B cell (primary cell): ENCODE results near the gene CCDC8. TPM values are rescaled to one million over a fixed set of nuclear protein-coding genes. Genes with fewer than 3 reads are reported as not detected.

Source experiments
- ATAC-seq: fragments of 200-7000 bp; cut with Tn5 transposase; one replicate; pipeline ENCODE4 v1.10.0; 2021; ENCODE audit warnings: low read depth, mild to moderate bottlenecking, moderate number of reproducible peaks, moderate library complexity
- CTCF ChIA-PET: fragments of 350-600 bp; sonication (Branson Sonifier 250); formaldehyde crosslinking; loops from one replicate; lab custom pipeline; 2021; ENCODE audit warnings: antibody characterized with exemption, inconsistent platforms; lab: Charles Lee
- POLR2A ChIA-PET: fragments of 350-600 bp; sonication (Branson Sonifier 250); formaldehyde crosslinking; loops from one replicate; lab custom pipeline; 2021; ENCODE audit warnings: antibody characterized with exemption; lab: Charles Lee
- DNase-seq: peaks from one replicate; pipeline ENCODE4 v3.0.0; 2013
- H2AFZ ChIP-seq: 2 replicates; pipeline ENCODE4 v1.6.1; 2012; ENCODE audit warnings: mild to moderate bottlenecking, low read depth, low read length; ENCODE audit not compliant: insufficient read depth, poor library complexity, severe bottlenecking
- H3K27ac ChIP-seq, 2 donors: 1 replicate in 1 of 2; 2 replicates in 1 of 2; pipeline ENCODE4 v1.5.1; 2012 to 2013; ENCODE audit warnings: low read length in 2 of 2, mild to moderate bottlenecking in 2 of 2, moderate library complexity in 1 of 2
- H3K27me3 ChIP-seq, 4 experiments: fragments of 200-600 bp in 1 of 4; sonication (generic) in 1 of 4; replicated peaks in 1 of 4; 1 replicate in 2 of 4; 2 replicates in 2 of 4; pipeline versions ENCODE4 v1.6.1 to v1.7.0; 2013 to 2016; ENCODE audit warnings: low read length in 3 of 4, mild to moderate bottlenecking in 2 of 4, mixed read lengths in 1 of 4, moderate library complexity in 1 of 4; ENCODE audit not compliant: insufficient read depth in 4 of 4, control insufficient read depth in 3 of 4; ENCODE audit errors: control extremely low read depth in 1 of 4
- H3K36me3 ChIP-seq, 2 experiments: replicated peaks in 1 of 2; 1 replicate in 1 of 2; 2 replicates in 1 of 2; pipeline versions ENCODE4 v1.6.1 to v1.7.1; 2013; ENCODE audit warnings: low read length in 1 of 2; ENCODE audit not compliant: insufficient read depth in 2 of 2, control insufficient read depth in 1 of 2; ENCODE audit errors: control extremely low read depth in 1 of 2, extremely low read depth in 1 of 2
- H3K4me1 ChIP-seq, 2 donors: fragments of 200-600 bp in 1 of 2; sonication (generic) in 1 of 2; 1 replicate in 1 of 2; 2 replicates in 1 of 2; pipeline versions ENCODE4 v1.5.1 to v1.6.1; 2013 to 2017; ENCODE audit warnings: low read length in 2 of 2; ENCODE audit not compliant: control insufficient read depth in 2 of 2, insufficient read depth in 2 of 2
- H3K4me2 ChIP-seq: replicated peaks from 2 replicates; pipeline ENCODE3; 2012; ENCODE audit warnings: mild to moderate bottlenecking, low read depth, low read length; ENCODE audit not compliant: poor library complexity, severe bottlenecking
- H3K4me3 ChIP-seq, 5 experiments: fragments of 200-600 bp in 1 of 5; sonication (generic) in 1 of 5; 1 replicate in 3 of 5; 2 replicates in 2 of 5; pipeline versions ENCODE4 v1.5.1 to v1.7.0; 2011 to 2016; ENCODE audit warnings: low read length in 4 of 5, mild to moderate bottlenecking in 4 of 5, low read depth in 2 of 5, control low read depth in 1 of 5, moderate library complexity in 1 of 5; ENCODE audit not compliant: insufficient read depth in 1 of 5; ENCODE audit errors: control extremely low read depth in 1 of 5, extremely low read depth in 1 of 5
- H3K79me2 ChIP-seq: fragments of 200-600 bp; sonication (generic); one replicate; pipeline ENCODE4 v1.6.0; 2016; ENCODE audit warnings: low read length; ENCODE audit not compliant: control insufficient read depth, insufficient read depth
- H3K9ac ChIP-seq: fragments of 200-600 bp; sonication (generic); 2 replicates; pipeline ENCODE4 v1.6.1; 2017; ENCODE audit warnings: mild to moderate bottlenecking, low read length, moderate library complexity
- H3K9me3 ChIP-seq, 3 donors: one replicate each; pipeline versions ENCODE4 v1.6.1 to v1.7.1; 2013; ENCODE audit warnings: low read length in 2 of 3; ENCODE audit not compliant: control insufficient read depth in 2 of 3, insufficient read depth in 1 of 3; ENCODE audit errors: control extremely low read depth in 1 of 3
- H4K20me1 ChIP-seq: 2 replicates; pipeline ENCODE4 v1.6.0; 2012; ENCODE audit warnings: mild to moderate bottlenecking, low read length; ENCODE audit not compliant: insufficient read depth, control insufficient read depth, poor library complexity, severe bottlenecking
- H3K27ac Mint-ChIP-seq: one replicate; pipeline ENCODE4 v1.8.0; 2021; ENCODE audit warnings: mixed read lengths
- H3K27me3 Mint-ChIP-seq: one replicate; pipeline ENCODE4 v1.8.0; 2021; ENCODE audit warnings: mixed read lengths
- H3K4me1 Mint-ChIP-seq: one replicate; pipeline ENCODE4 v1.8.0; 2021; ENCODE audit warnings: mixed read lengths
- H3K4me3 Mint-ChIP-seq: one replicate; pipeline ENCODE4 v1.8.0; 2021; ENCODE audit warnings: mixed read lengths
- H3K9me3 Mint-ChIP-seq: one replicate; pipeline ENCODE4 v1.8.0; 2022; ENCODE audit warnings: mixed read lengths; ENCODE audit not compliant: insufficient read depth
- CTCF ChIP-seq: fragments of 200-600 bp; IDR thresholded peaks from one replicate; pipeline ENCODE4 v1.8.0; 2022; ENCODE audit warnings: antibody characterized with exemption, mild to moderate bottlenecking
- EZH2 ChIP-seq: IDR thresholded peaks from 2 replicates; pipeline ENCODE4 v1.6.1; 2012; ENCODE audit warnings: borderline replicate concordance, low read depth, mild to moderate bottlenecking, moderate library complexity, low read length; ENCODE audit not compliant: insufficient read depth, poor library complexity, severe bottlenecking
- WGBS: methylation state at CpG from one replicate; pipeline ENCODE4 v1.1.5; 2013; ENCODE audit warnings: missing lambda C conversion rate; ENCODE audit not compliant: insufficient coverage; 5-methylcytosine and 5-hydroxymethylcytosine counted together
- intact Hi-C: fragments of 100-400 bp; cut with micrococcal nuclease; formaldehyde crosslinking; loops from one replicate; pipeline ENCODE4 v1.10.0; 2022
- polyA plus RNA-seq: library from polyadenylated mRNA; depleted of rRNA; stranded (reverse); fragments of >200 nt; gene quantifications from 2 replicates; pipeline ENCODE4 v1.2.3, GENCODE V29; 2012
- total RNA-seq, 2 donors: library from RNA; stranded (reverse); fragments of 120-200 nt in 1 of 2; gene quantifications; 1 replicate in 1 of 2; 2 replicates in 1 of 2; pipeline versions ENCODE4 v1.2.3 to v1.2.4, GENCODE V29; 2013 to 2022

Gene CCDC8
- total and polyA plus RNA-seq, 2 donors (not counting 1 experiment from before 2014, with no cell fraction given) = not detected

GRCh38 chr19:46392252-46392801, 21.0 kb downstream of the CCDC8 start:
- intact Hi-C loops = no loop called here
- Histone ChIP-seq H3K4me2 (no peak overlapping the region), H3K9ac (no peak overlapping the region), H3K27ac (no peak overlapping the region), H3K4me3 (no peak overlapping the region), H3K27me3 (no peaks in the 10 kb centered on the region), H2AFZ (no peak overlapping the region), H4K20me1 (no peaks in the 10 kb centered on the region), H3K36me3 (peaks cover 0 to 36% of the 10 kb centered on the region in 2 experiments), H3K79me2 (no peaks in the 10 kb centered on the region), H3K4me1 (peaks cover 0 to 4% of the 10 kb centered on the region in 2 donors), H3K9me3 (no peaks in the 10 kb centered on the region)
- ATAC-seq (no peak), DNase-seq (no peak)
- H3K27me3 Mint-ChIP-seq = no peaks in the 10 kb centered on the region
- H3K4me1 Mint-ChIP-seq = peaks cover 5% of the 10 kb centered on the region
- no peak for TF ChIP-seq CTCF
- no peak for TF ChIP-seq EZH2
- 26% methylated on average over 10 of the region's 21 CpGs for WGBS
- H3K4me3 Mint-ChIP-seq = no peak overlapping the region
- CTCF ChIA-PET = interaction anchor here (0.9 to 1.1 kb wide), 2 partner anchors 10 to 11 kb away, joined by 3 read pairs; no protein-coding TSS in a partner anchor
- peak overlapping the region; percentile 56 for H3K27ac Mint-ChIP-seq
- H3K9me3 Mint-ChIP-seq = no peaks in the 10 kb centered on the region
- POLR2A ChIA-PET = no interaction called here
